Fibroblast of lung (primary cell): ENCODE measurements around the gene SGIP1. TPM values are rescaled to one million over a fixed set of nuclear protein-coding genes. Genes with fewer than 3 reads are reported as not detected.

Experiments
- DNase-seq, 2 donors: peaks; one replicate each; pipeline versions ENCODE4 v3.0.0 to v3.0.0-alpha.2; 2010; ENCODE audit warnings: low read depth in 2 of 2
- H2AFZ ChIP-seq: 2 replicates; pipeline ENCODE4 v1.5.1; 2012; ENCODE audit warnings: low read length, control low read depth, inconsistent platforms
- H3K27ac ChIP-seq: 2 replicates; pipeline ENCODE4 v1.5.1; 2011; ENCODE audit warnings: low read length, control low read depth; ENCODE audit not compliant: insufficient read depth
- H3K27me3 ChIP-seq: 2 replicates; pipeline ENCODE4 v1.5.1; 2011; ENCODE audit warnings: mild to moderate bottlenecking, low read length; ENCODE audit not compliant: control insufficient read depth, insufficient read depth
- H3K36me3 ChIP-seq: 2 replicates; pipeline ENCODE4 v1.5.1; 2011; ENCODE audit warnings: low read length; ENCODE audit not compliant: control insufficient read depth, insufficient read depth
- H3K4me1 ChIP-seq: 2 replicates; pipeline ENCODE4 v1.5.1; 2011; ENCODE audit warnings: low read length; ENCODE audit not compliant: control insufficient read depth, insufficient read depth; ENCODE audit errors: extremely low read depth
- H3K4me2 ChIP-seq: 2 replicates; pipeline ENCODE4 v1.5.1; 2011; ENCODE audit warnings: low read length, control low read depth; ENCODE audit not compliant: insufficient read depth; ENCODE audit errors: extremely low read depth
- H3K4me3 ChIP-seq, 4 experiments: fragments of 200-600 bp in 1 of 4; sonication (generic) in 1 of 4; replicated peaks in 1 of 4; 2 replicates each; pipeline ENCODE4 v1.5.1; 2011 to 2016; ENCODE audit warnings: low read length in 4 of 4, low read depth in 3 of 4, mild to moderate bottlenecking in 3 of 4, control low read depth in 2 of 4, inconsistent platforms in 1 of 4, mixed read lengths in 1 of 4; ENCODE audit not compliant: insufficient read depth in 1 of 4; ENCODE audit errors: control extremely low read depth in 1 of 4
- H3K79me2 ChIP-seq: 2 replicates; pipeline ENCODE4 v1.5.1; 2012; ENCODE audit warnings: mild to moderate bottlenecking, low read length, inconsistent platforms; ENCODE audit not compliant: control insufficient read depth, insufficient read depth
- H3K9ac ChIP-seq: 2 replicates; pipeline ENCODE4 v1.5.1; 2011; ENCODE audit warnings: mild to moderate bottlenecking, low read length, control low read depth; ENCODE audit not compliant: insufficient read depth
- H3K9me3 ChIP-seq: 2 replicates; pipeline ENCODE4 v1.5.1; 2012; ENCODE audit warnings: low read depth, low read length; ENCODE audit not compliant: control insufficient read depth, insufficient read depth
- H4K20me1 ChIP-seq: 2 replicates; pipeline ENCODE4 v1.5.1; 2011; ENCODE audit warnings: low read length; ENCODE audit not compliant: control insufficient read depth, insufficient read depth; ENCODE audit errors: extremely low read depth
- EZH2 ChIP-seq: IDR thresholded peaks from 2 replicates; pipeline ENCODE4 v1.5.1; 2012; ENCODE audit warnings: low read length, control low read depth, mild to moderate bottlenecking; ENCODE audit errors: missing control alignments
- polyA plus RNA-seq, 2 donors: library from polyadenylated mRNA; depleted of rRNA in 1 of 2; stranded (reverse) in 1 of 2; unstranded in 1 of 2; fragments of >200 nt; gene quantifications; 2 replicates each; pipeline ENCODE4 v1.2.1, GENCODE V29; 2011 to 2012; ENCODE audit warnings: missing spikeins in 1 of 2
- total RNA-seq: library from RNA; depleted of rRNA; stranded (reverse); fragments of >200 nt; gene quantifications from 2 replicates; pipeline ENCODE4 v1.2.1, GENCODE V29; 2014
- TF ChIP-seq, protein P1 (sequence below), 2 donors: IDR thresholded peaks in 1 of 2; conservative IDR thresholded peaks in 1 of 2; 1 replicate in 1 of 2; 2 replicates in 1 of 2; pipeline ENCODE4 v1.5.1; 2011 to 2012; ENCODE audit warnings: low read length in 2 of 2, control low read depth in 1 of 2, inconsistent platforms in 1 of 2, low read depth in 1 of 2, mild to moderate bottlenecking in 1 of 2

The SGIP1 gene
- total and polyA plus RNA-seq, 2 donors (not counting 1 experiment from before 2014, with no cell fraction given), result 37.8 to 77.6 TPM

GRCh38 chr1:66758241-66758755, 224.3 kb downstream of the SGIP1 start:
- DNase-seq, result no peak
- no peak overlapping the region for H2AFZ ChIP-seq
- no peak overlapping the region for H3K9ac ChIP-seq
- H3K4me2 ChIP-seq, result no peak overlapping the region
- TF ChIP-seq EZH2, result no peak
- TF ChIP-seq, protein P1, sequence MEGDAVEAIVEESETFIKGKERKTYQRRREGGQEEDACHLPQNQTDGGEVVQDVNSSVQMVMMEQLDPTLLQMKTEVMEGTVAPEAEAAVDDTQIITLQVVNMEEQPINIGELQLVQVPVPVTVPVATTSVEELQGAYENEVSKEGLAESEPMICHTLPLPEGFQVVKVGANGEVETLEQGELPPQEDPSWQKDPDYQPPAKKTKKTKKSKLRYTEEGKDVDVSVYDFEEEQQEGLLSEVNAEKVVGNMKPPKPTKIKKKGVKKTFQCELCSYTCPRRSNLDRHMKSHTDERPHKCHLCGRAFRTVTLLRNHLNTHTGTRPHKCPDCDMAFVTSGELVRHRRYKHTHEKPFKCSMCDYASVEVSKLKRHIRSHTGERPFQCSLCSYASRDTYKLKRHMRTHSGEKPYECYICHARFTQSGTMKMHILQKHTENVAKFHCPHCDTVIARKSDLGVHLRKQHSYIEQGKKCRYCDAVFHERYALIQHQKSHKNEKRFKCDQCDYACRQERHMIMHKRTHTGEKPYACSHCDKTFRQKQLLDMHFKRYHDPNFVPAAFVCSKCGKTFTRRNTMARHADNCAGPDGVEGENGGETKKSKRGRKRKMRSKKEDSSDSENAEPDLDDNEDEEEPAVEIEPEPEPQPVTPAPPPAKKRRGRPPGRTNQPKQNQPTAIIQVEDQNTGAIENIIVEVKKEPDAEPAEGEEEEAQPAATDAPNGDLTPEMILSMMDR (conservative IDR thresholded peaks at IDR 0.05 in 1 of 2, IDR thresholded peaks at IDR 0.05 in 1 of 2; ENCODE audit: low read depth in 1 of 2, low read length in 2 of 2), result no peak
- H3K27ac ChIP-seq, result no peak overlapping the region
- H3K4me3 ChIP-seq, result no peak overlapping the region
- no peaks in the 10 kb centered on the region for H3K79me2 ChIP-seq
- H3K9me3 ChIP-seq, result no peaks in the 10 kb centered on the region
- no peaks in the 10 kb centered on the region for H3K4me1 ChIP-seq
- no peaks in the 10 kb centered on the region for H3K27me3 ChIP-seq
- H4K20me1 ChIP-seq, result no peaks in the 10 kb centered on the region
- H3K36me3 ChIP-seq, result no peaks in the 10 kb centered on the region

- TF ChIP-seq, protein P1 (conservative IDR thresholded peaks at IDR 0.05 in 1 of 2, IDR thresholded peaks at IDR 0.05 in 1 of 2; ENCODE audit: low read depth in 1 of 2, low read length in 2 of 2), result no peak
- no peak for TF ChIP-seq EZH2
- Histone ChIP-seq H4K20me1 (no peaks in the 10 kb centered on the region), H3K4me2 (no peak overlapping the region), H2AFZ (no peak overlapping the region), H3K36me3 (no peaks in the 10 kb centered on the region), H3K79me2 (no peaks in the 10 kb centered on the region), H3K9ac (no peak overlapping the region), H3K27ac (no peak overlapping the region), H3K9me3 (no peaks in the 10 kb centered on the region), H3K4me3 (no peak overlapping the region), H3K27me3 (no peaks in the 10 kb centered on the region), H3K4me1 (no peaks in the 10 kb centered on the region)
- no peak for DNase-seq
Observed at GRCh38 chr1:66760506-66760905, 226.6 kb downstream of the SGIP1 start.

GRCh38 chr1:66761221-66761620, 227.3 kb downstream of the SGIP1 start:
- Histone ChIP-seq H3K79me2 (no peaks in the 10 kb centered on the region), H3K9me3 (no peaks in the 10 kb centered on the region), H3K4me2 (no peak overlapping the region), H3K9ac (no peak overlapping the region), H3K27ac (no peak overlapping the region), H3K4me3 (no peak overlapping the region), H3K4me1 (no peaks in the 10 kb centered on the region), H3K36me3 (no peaks in the 10 kb centered on the region), H4K20me1 (no peaks in the 10 kb centered on the region), H3K27me3 (no peaks in the 10 kb centered on the region), H2AFZ (no peak overlapping the region)
- TF ChIP-seq, protein P1 (conservative IDR thresholded peaks at IDR 0.05 in 1 of 2, IDR thresholded peaks at IDR 0.05 in 1 of 2; ENCODE audit: low read depth in 1 of 2, low read length in 2 of 2), result peak; percentile 16 to 19
- TF ChIP-seq EZH2, result no peak
- peak in 1 of 2 donors; percentile 27 for DNase-seq
